Subcutaneous abdominal adipose tissue (tissue), 5 donors: Measurements from ENCODE around the gene CPLANE1.
"Not testable (repeated sequence)": the region's sequence is repeated elsewhere in the genome, so short reads cannot be mapped to it uniquely, and the experiment has no call there.

Experiments used
- H3K27ac ChIP-seq: one replicate; pipeline ENCODE4 v1.7.0; 2013; ENCODE audit warnings: low read depth, mild to moderate bottlenecking, inconsistent platforms, low read length, moderate library complexity
- H3K27me3 ChIP-seq, 5 donors: one replicate each; pipeline ENCODE4 v1.7.0; 2013; ENCODE audit warnings: low read length in 5 of 5, inconsistent platforms in 1 of 5; ENCODE audit not compliant: control insufficient read depth in 5 of 5, insufficient read depth in 4 of 5
- H3K36me3 ChIP-seq, 5 donors: one replicate each; pipeline ENCODE4 v1.7.0; 2013; ENCODE audit warnings: low read length in 5 of 5; ENCODE audit not compliant: control insufficient read depth in 5 of 5, insufficient read depth in 5 of 5
- H3K4me1 ChIP-seq, 5 donors: one replicate each; pipeline ENCODE4 v1.7.0; 2013; ENCODE audit warnings: low read length in 5 of 5, mild to moderate bottlenecking in 3 of 5, moderate library complexity in 1 of 5; ENCODE audit not compliant: control insufficient read depth in 5 of 5, insufficient read depth in 5 of 5
- H3K4me3 ChIP-seq, 5 donors: one replicate each; pipeline ENCODE4 v1.7.0; 2013; ENCODE audit warnings: low read length in 5 of 5, low read depth in 1 of 5
- H3K9ac ChIP-seq, 5 donors: one replicate each; pipeline ENCODE4 v1.7.0; 2013; ENCODE audit warnings: low read length in 5 of 5, mild to moderate bottlenecking in 4 of 5, moderate library complexity in 3 of 5
- H3K9me3 ChIP-seq, 5 donors: one replicate each; pipeline ENCODE4 v1.7.0; 2013; ENCODE audit warnings: low read length in 5 of 5; ENCODE audit not compliant: control insufficient read depth in 5 of 5
- donor health status: healthy.
- donor health status: healthy.
- donor health status: healthy.
- donor health status: healthy.
- donor health status: healthy.

The CPLANE1 gene

GRCh38 chr5:37136694-37137093, 112.5 kb downstream of the CPLANE1 start:
- Histone ChIP-seq H3K9ac (no peak overlapping the region), H3K27ac (no peak overlapping the region), H3K36me3 (peaks cover 12 to 44% (median 31%) of the 10 kb centered on the region in 5 donors), H3K27me3 (no peaks in the 10 kb centered on the region), H3K4me1 (no peaks in the 10 kb centered on the region), H3K4me3 (no peak overlapping the region), H3K9me3 (no peaks in the 10 kb centered on the region)

- not testable (repeated sequence) for H3K4me3 ChIP-seq, H3K27ac ChIP-seq, H3K4me1 ChIP-seq, H3K9me3 ChIP-seq, H3K27me3 ChIP-seq, H3K9ac ChIP-seq
- peaks cover 12 to 31% (median 23%) of the 10 kb centered on the region in 5 donors for H3K36me3 ChIP-seq
Measured at GRCh38 chr5:37135312-37135711, 113.9 kb downstream of the CPLANE1 start.

GRCh38 chr5:37133939-37134338, 115.2 kb downstream of the CPLANE1 start:
- H3K27me3 ChIP-seq: no peaks in the 10 kb centered on the region
- H3K27ac ChIP-seq: no peak overlapping the region
- H3K36me3 ChIP-seq: peaks cover 12 to 34% (median 25%) of the 10 kb centered on the region in 5 donors
- H3K9me3 ChIP-seq: peaks cover 0 to 3% (median 2%) of the 10 kb centered on the region in 5 donors
- H3K9ac ChIP-seq: no peak overlapping the region
- no peak overlapping the region for H3K4me3 ChIP-seq
- no peaks in the 10 kb centered on the region for H3K4me1 ChIP-seq

GRCh38 chr5:37132646-37133045, 116.5 kb downstream of the CPLANE1 start:
- Histone ChIP-seq H3K4me1 (no peaks in the 10 kb centered on the region), H3K9ac (no peak overlapping the region), H3K4me3 (no peak overlapping the region), H3K9me3 (peaks cover 0 to 3% (median 2%) of the 10 kb centered on the region in 5 donors), H3K36me3 (peaks cover 9 to 24% (median 15%) of the 10 kb centered on the region in 5 donors), H3K27me3 (no peaks in the 10 kb centered on the region), H3K27ac (no peak overlapping the region)

GRCh38 chr5:37121465-37121864, 127.7 kb downstream of the CPLANE1 start:
- Histone ChIP-seq H3K4me3 (no peak overlapping the region), H3K27ac (no peak overlapping the region), H3K9ac (no peak overlapping the region), H3K4me1 (peaks cover 0 to 3% (median 0%) of the 10 kb centered on the region in 5 donors), H3K9me3 (no peaks in the 10 kb centered on the region), H3K36me3 (peaks cover 22 to 54% (median 28%) of the 10 kb centered on the region in 5 donors), H3K27me3 (no peaks in the 10 kb centered on the region)

GRCh38 chr5:37121027-37121426, 128.1 kb downstream of the CPLANE1 start:
- Histone ChIP-seq H3K36me3 (peaks cover 22 to 49% (median 27%) of the 10 kb centered on the region in 5 donors), H3K4me3 (no peak overlapping the region), H3K9me3 (no peaks in the 10 kb centered on the region), H3K27ac (no peak overlapping the region), H3K4me1 (peaks cover 0 to 7% (median 0%) of the 10 kb centered on the region in 5 donors), H3K9ac (no peak overlapping the region), H3K27me3 (no peaks in the 10 kb centered on the region)

- Histone ChIP-seq H3K4me3 (no peak overlapping the region), H3K4me1 (peaks cover 0 to 8% (median 0%) of the 10 kb centered on the region in 5 donors), H3K27ac (no peak overlapping the region), H3K9ac (no peak overlapping the region), H3K36me3 (peaks cover 21 to 49% (median 26%) of the 10 kb centered on the region in 5 donors), H3K27me3 (no peaks in the 10 kb centered on the region), H3K9me3 (no peaks in the 10 kb centered on the region)
Measured at GRCh38 chr5:37120270-37120669, 128.9 kb downstream of the CPLANE1 start.

GRCh38 chr5:37116359-37116758, 132.8 kb downstream of the CPLANE1 start:
- Histone ChIP-seq H3K36me3 (peaks cover 20 to 62% (median 41%) of the 10 kb centered on the region in 5 donors), H3K4me1 (peaks cover 0 to 8% (median 0%) of the 10 kb centered on the region in 5 donors), H3K9me3 (no peaks in the 10 kb centered on the region), H3K4me3 (no peak overlapping the region), H3K9ac (no peak overlapping the region), H3K27me3 (no peaks in the 10 kb centered on the region), H3K27ac (peak overlapping the region; percentile 9)

GRCh38 chr5:37112383-37112991, 136.7 kb downstream of the CPLANE1 start:
- Histone ChIP-seq H3K4me3 (no peak overlapping the region), H3K9me3 (no peaks in the 10 kb centered on the region), H3K4me1 (peaks cover 0 to 8% (median 0%) of the 10 kb centered on the region in 5 donors), H3K27ac (no peak overlapping the region), H3K9ac (no peak overlapping the region), H3K27me3 (no peaks in the 10 kb centered on the region), H3K36me3 (peaks cover 36 to 56% (median 47%) of the 10 kb centered on the region in 5 donors)

GRCh38 chr5:37111426-37112382, 137.5 kb downstream of the CPLANE1 start:
- H3K36me3 ChIP-seq: peaks cover 42 to 58% (median 54%) of the 10 kb centered on the region in 5 donors
- no peak overlapping the region for H3K9ac ChIP-seq
- H3K4me3 ChIP-seq: no peak overlapping the region

More at GRCh38 chr5:37111426-37112382, 137.5 kb downstream of the CPLANE1 start:
- peaks cover 0 to 8% (median 0%) of the 10 kb centered on the region in 5 donors for H3K4me1 ChIP-seq
- no peaks in the 10 kb centered on the region for H3K27me3 ChIP-seq
- no peak overlapping the region for H3K27ac ChIP-seq
- H3K9me3 ChIP-seq: no peaks in the 10 kb centered on the region
